Measurements from ENCODE around the gene BBS9. TPM values are rescaled to one million over a fixed set of nuclear protein-coding genes. Genes with fewer than 3 reads are reported as not detected.

Gene BBS9
- total RNA-seq, 1 experiment from 2014 or later, result 5.7 TPM

DNA sequence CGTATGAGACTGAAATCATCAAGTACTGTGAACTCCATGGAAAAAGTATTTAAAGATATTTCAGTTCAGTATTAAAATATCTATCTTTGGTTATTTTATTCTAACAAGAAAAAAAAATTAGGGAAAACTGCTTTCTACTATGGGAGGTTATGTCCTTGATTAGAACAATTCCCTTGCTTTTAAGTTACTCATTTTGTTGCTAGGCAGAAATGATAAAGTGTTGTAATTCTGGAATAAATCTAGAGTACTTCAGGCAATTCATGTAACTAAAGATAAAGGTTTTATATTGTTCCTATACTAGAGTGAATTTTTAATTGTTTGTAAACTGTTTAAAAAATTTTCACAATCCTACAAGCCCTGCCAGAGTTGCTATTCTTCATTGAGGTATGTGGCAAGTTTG lies 92.0 kb downstream of the BBS9 start:
- Histone ChIP-seq H3K79me2 (ENCODE audit: low read length) (no peaks in the 10 kb centered on the region), H3K27me3 (ENCODE audit: low read length) (no peaks in the 10 kb centered on the region), H3K9me2 (replicated peaks; ENCODE audit: low read length) (no peaks in the 10 kb centered on the region), H3K36me3 (ENCODE audit: low read depth, low read length) (no peaks in the 10 kb centered on the region), H3K4me2 (ENCODE audit: low read length) (no peak overlapping the region), H3K9ac (ENCODE audit: low read length) (no peak overlapping the region), H3K4me3 (ENCODE audit: low read length) (no peak overlapping the region), H3K27ac (ENCODE audit: low read length) (no peak overlapping the region), H4K20me1 (ENCODE audit: low read length) (no peaks in the 10 kb centered on the region), H3K4me1 (ENCODE audit: insufficient read depth, low read length) (no peaks in the 10 kb centered on the region), H2AFZ (ENCODE audit: low read length) (no peak overlapping the region), H3K9me3 (ENCODE audit: low read length) (no peaks in the 10 kb centered on the region), H3F3A (ENCODE audit: low read length, unreplicated experiment) (no peaks in the 10 kb centered on the region)
- no peak for DNase-seq
- no TSS peak for BruUV-seq (replicated peaks)
- no peak for TF ChIP-seq EZH2phosphoT487 (IDR thresholded peaks at IDR 0.05; ENCODE audit: borderline replicate concordance, low read length)
- TF ChIP-seq, protein P1, sequence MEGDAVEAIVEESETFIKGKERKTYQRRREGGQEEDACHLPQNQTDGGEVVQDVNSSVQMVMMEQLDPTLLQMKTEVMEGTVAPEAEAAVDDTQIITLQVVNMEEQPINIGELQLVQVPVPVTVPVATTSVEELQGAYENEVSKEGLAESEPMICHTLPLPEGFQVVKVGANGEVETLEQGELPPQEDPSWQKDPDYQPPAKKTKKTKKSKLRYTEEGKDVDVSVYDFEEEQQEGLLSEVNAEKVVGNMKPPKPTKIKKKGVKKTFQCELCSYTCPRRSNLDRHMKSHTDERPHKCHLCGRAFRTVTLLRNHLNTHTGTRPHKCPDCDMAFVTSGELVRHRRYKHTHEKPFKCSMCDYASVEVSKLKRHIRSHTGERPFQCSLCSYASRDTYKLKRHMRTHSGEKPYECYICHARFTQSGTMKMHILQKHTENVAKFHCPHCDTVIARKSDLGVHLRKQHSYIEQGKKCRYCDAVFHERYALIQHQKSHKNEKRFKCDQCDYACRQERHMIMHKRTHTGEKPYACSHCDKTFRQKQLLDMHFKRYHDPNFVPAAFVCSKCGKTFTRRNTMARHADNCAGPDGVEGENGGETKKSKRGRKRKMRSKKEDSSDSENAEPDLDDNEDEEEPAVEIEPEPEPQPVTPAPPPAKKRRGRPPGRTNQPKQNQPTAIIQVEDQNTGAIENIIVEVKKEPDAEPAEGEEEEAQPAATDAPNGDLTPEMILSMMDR (conservative IDR thresholded peaks at IDR 0.05; ENCODE audit: low read depth, low read length), result no peak
- TF ChIP-seq EZH2 (IDR thresholded peaks at IDR 0.05; ENCODE audit: low read length, unreplicated experiment), result no peak
- POLR2A ChIA-PET (ENCODE audit: unreplicated experiment), result no interaction called here
- intact Hi-C loops (cut with micrococcal nuclease), result no loop called here
- ATAC-seq, result no peak
- CTCF ChIA-PET, result no interaction called here

DNA sequence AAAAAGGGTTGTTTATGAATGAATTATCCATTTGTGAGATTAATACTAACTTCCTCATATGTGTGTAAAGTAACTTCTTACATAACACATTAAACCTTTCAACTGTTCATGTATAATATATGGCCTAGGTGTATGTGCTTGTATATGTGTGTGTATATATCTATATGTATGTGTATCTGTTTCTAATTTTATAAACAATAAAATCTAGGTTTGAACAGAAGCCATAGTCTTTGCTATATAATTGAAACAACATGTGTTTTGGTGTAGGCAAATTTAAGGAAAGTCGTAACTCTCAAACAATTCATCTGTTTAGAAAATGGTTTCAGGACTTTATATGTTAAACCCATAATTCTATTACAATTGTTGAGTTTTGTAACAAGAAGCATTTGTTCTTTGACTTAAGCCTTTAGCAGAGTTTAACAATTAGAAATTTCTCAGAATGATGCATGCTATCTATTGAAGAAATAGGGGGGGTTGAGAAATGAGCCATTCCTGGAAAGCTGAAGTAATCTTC lies 103.3 kb downstream of the BBS9 start:
- ATAC-seq, result no peak
- Histone ChIP-seq H2AFZ (ENCODE audit: low read length) (no peak overlapping the region), H3K27me3 (ENCODE audit: low read length) (no peaks in the 10 kb centered on the region), H3K9ac (ENCODE audit: low read length) (no peak overlapping the region), H3K27ac (ENCODE audit: low read length) (no peak overlapping the region), H3K9me3 (ENCODE audit: low read length) (no peaks in the 10 kb centered on the region), H3K4me2 (ENCODE audit: low read length) (no peak overlapping the region), H3K9me2 (replicated peaks; ENCODE audit: low read length) (no peaks in the 10 kb centered on the region), H4K20me1 (ENCODE audit: low read length) (no peaks in the 10 kb centered on the region), H3K36me3 (ENCODE audit: low read depth, low read length) (no peaks in the 10 kb centered on the region), H3K79me2 (ENCODE audit: low read length) (no peaks in the 10 kb centered on the region), H3K4me3 (ENCODE audit: low read length) (no peak overlapping the region), H3F3A (ENCODE audit: low read length, unreplicated experiment) (no peaks in the 10 kb centered on the region), H3K4me1 (ENCODE audit: insufficient read depth, low read length) (no peaks in the 10 kb centered on the region)
- ChIA-PET POLR2A (ENCODE audit: unreplicated experiment) (no interaction called here), CTCF (no interaction called here)
- DNase-seq, result no peak
- TF ChIP-seq EZH2phosphoT487 (IDR thresholded peaks at IDR 0.05; ENCODE audit: borderline replicate concordance, low read length) (no peak), EZH2 (IDR thresholded peaks at IDR 0.05; ENCODE audit: low read length, unreplicated experiment) (no peak)
- TF ChIP-seq, protein P1 (conservative IDR thresholded peaks at IDR 0.05; ENCODE audit: low read depth, low read length), result no peak
- intact Hi-C loops (cut with micrococcal nuclease), result no loop called here
- BruUV-seq (replicated peaks), result no TSS peak

DNA sequence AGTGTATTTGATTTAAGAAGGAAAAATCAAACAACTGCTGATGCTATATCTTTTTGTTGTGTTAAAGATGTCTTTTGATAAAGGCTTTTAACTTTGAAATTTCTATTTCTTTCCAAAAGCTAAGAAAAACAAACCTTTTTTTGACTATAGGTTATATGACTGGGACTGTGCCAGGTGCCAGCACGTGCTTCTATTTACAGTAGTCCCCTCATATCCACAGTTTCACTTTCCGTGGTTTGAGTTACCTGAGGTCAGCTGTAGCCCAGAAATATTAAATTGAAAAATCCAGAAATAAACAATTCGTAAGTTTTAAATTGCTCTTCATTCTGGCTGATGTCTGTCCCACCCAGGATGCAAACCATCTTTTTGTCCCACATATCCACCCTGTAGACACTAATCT lies 104.3 kb downstream of the BBS9 start:
- no peaks in the 10 kb centered on the region for H3K9me2 ChIP-seq (replicated peaks; ENCODE audit: low read length)
- no TSS peak for BruUV-seq (replicated peaks)
- no peaks in the 10 kb centered on the region for H3F3A ChIP-seq (ENCODE audit: low read length, unreplicated experiment)
- H3K4me2 ChIP-seq (ENCODE audit: low read length), result no peak overlapping the region
- ChIA-PET CTCF (no interaction called here), POLR2A (ENCODE audit: unreplicated experiment) (no interaction called here)
- no peak overlapping the region for H3K4me3 ChIP-seq (ENCODE audit: low read length)
- TF ChIP-seq EZH2phosphoT487 (IDR thresholded peaks at IDR 0.05; ENCODE audit: borderline replicate concordance, low read length) (no peak), EZH2 (IDR thresholded peaks at IDR 0.05; ENCODE audit: low read length, unreplicated experiment) (no peak)
- TF ChIP-seq, protein P1 (conservative IDR thresholded peaks at IDR 0.05; ENCODE audit: low read depth, low read length), result no peak
- no peaks in the 10 kb centered on the region for H3K27me3 ChIP-seq (ENCODE audit: low read length)
- ATAC-seq (no peak), DNase-seq (no peak)
- no peaks in the 10 kb centered on the region for H4K20me1 ChIP-seq (ENCODE audit: low read length)
- H3K9me3 ChIP-seq (ENCODE audit: low read length), result no peaks in the 10 kb centered on the region
- no peaks in the 10 kb centered on the region for H3K4me1 ChIP-seq (ENCODE audit: insufficient read depth, low read length)
- no peak overlapping the region for H2AFZ ChIP-seq (ENCODE audit: low read length)
- no peaks in the 10 kb centered on the region for H3K36me3 ChIP-seq (ENCODE audit: low read depth, low read length)
- intact Hi-C loops (cut with micrococcal nuclease), result no loop called here
- no peaks in the 10 kb centered on the region for H3K79me2 ChIP-seq (ENCODE audit: low read length)
- no peak overlapping the region for H3K27ac ChIP-seq (ENCODE audit: low read length)
- no peak overlapping the region for H3K9ac ChIP-seq (ENCODE audit: low read length)
